ENCODE results near the gene CTU2. TPM values are rescaled to one million over a fixed set of nuclear protein-coding genes. Genes with fewer than 3 reads are reported as not detected.

Gene CTU2
- total and polyA plus RNA-seq, 9 of the 15 experiments (the other 6 are each of a cell fraction or from before 2014, with no cell fraction given): 1.3 to 105 (median 23.2) TPM

DNA sequence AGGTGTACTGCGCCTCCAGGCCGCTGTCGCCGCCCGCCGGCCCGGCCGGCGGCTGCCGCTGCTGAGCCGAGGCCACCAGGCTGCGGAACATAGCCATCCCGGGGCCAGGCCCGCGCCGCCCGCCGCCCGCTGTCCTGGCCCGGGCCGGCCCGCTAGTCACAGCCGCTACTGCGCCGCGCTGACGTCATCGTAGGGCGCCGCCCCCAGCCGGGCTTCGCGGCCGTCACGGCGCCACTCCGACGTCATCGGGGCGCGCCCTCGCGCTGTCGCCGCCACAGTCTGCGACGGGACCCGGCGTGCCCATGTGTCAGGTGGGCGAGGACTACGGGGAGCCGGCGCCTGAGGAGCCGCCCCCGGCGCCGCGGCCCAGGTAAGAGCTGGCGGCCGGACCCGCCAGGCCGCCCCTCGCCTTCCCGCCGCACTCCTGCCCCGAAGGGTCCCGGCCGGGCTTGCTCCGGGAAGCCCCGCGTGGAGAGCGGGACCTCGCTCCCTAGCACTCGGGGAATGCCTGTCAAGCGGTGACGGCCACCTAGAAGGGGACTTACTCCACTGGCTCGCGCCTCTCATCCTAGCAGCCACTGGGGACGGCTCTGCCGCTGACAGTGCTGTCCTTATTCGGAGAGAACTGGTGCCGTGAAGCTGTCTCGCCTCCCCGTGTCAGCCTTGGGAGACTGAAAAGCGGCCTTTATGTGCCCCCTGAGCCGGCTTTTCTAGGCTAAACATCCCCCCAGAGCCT, at the start of gene CTU2, which contains the start of gene RNF166 (continued):
- TF ChIP-seq SP1 (CRISPR knock-in tag; IDR thresholded peaks at IDR 0.05): peak; percentile 83
- TF ChIP-seq TBL1XR1 (IDR thresholded peaks at IDR 0.05; ENCODE audit: low read length in 2 of 2): peak in 1 of 2 experiments; percentile 99; a peak in 3 of 4 replicates
- TF ChIP-seq TCF7L2 (IDR thresholded peaks at IDR 0.05; ENCODE audit: low read depth, low read length): no peak
- TF ChIP-seq ZNF224 (CRISPR knock-in tag; IDR thresholded peaks at IDR 0.05): no peak
- TF ChIP-seq ZNF384 (IDR thresholded peaks at IDR 0.05; ENCODE audit: low read depth, low read length): 0 out of 2 replicates have a peak, but pooled peaks have one; percentile 11
- no peak for TF ChIP-seq ZNF23 (CRISPR knock-in tag; IDR thresholded peaks at IDR 0.05)
- TF ChIP-seq ZNF778 (CRISPR knock-in tag; IDR thresholded peaks at IDR 0.05): no peak
- no peak for TF ChIP-seq ZNF780A (CRISPR knock-in tag; IDR thresholded peaks at IDR 0.05)
- TF ChIP-seq ERF (CRISPR knock-in tag; IDR thresholded peaks at IDR 0.05): peak; percentile 92
- TF ChIP-seq PHB (CRISPR knock-in tag; IDR thresholded peaks at IDR 0.05): no peak
- no peak for TF ChIP-seq SIRT6 (IDR thresholded peaks at IDR 0.05; ENCODE audit: low read depth, low read length)
- TF ChIP-seq CXXC5 (CRISPR knock-in tag; IDR thresholded peaks at IDR 0.05): peak; percentile 100
- TF ChIP-seq VEZF1 (CRISPR knock-in tag; IDR thresholded peaks at IDR 0.05): peak; percentile 72; the same call in 1 of the 2 replicates
- no peak for TF ChIP-seq ZNF311 (CRISPR knock-in tag; IDR thresholded peaks at IDR 0.05)
- TF ChIP-seq ZNF695 (CRISPR knock-in tag; IDR thresholded peaks at IDR 0.05): no peak
- TF ChIP-seq CBX8 (IDR thresholded peaks at IDR 0.05; ENCODE audit: borderline replicate concordance, extremely low read depth, low read depth, low read length, poor library complexity, severe bottlenecking): no peak
- TF ChIP-seq ZNF3 (CRISPR knock-in tag; IDR thresholded peaks at IDR 0.05): no peak
- peak; percentile 100 for TF ChIP-seq TGIF2 (CRISPR knock-in tag; IDR thresholded peaks at IDR 0.05)
- TF ChIP-seq NR4A1 (CRISPR knock-in tag; IDR thresholded peaks at IDR 0.05): peak; percentile 73
- peak; percentile 64 for TF ChIP-seq NR4A1 (tag; IDR thresholded peaks at IDR 0.05)
- TF ChIP-seq ZNF444 (CRISPR knock-in tag; IDR thresholded peaks at IDR 0.05): no peak
- no peak for TF ChIP-seq ZFPM2 (CRISPR knock-in tag; IDR thresholded peaks at IDR 0.05)
- TF ChIP-seq TCF15 (CRISPR knock-in tag; IDR thresholded peaks at IDR 0.05): peak; percentile 46; the same call in 1 of the 2 replicates
- TF ChIP-seq MCM3 (IDR thresholded peaks at IDR 0.05): no peak
- no peak for TF ChIP-seq ZFP36 (IDR thresholded peaks at IDR 0.05; ENCODE audit: low read depth, low read length, partially characterized antibody)
- TF ChIP-seq BRF1 (IDR thresholded peaks at IDR 0.05; ENCODE audit: borderline replicate concordance, extremely low read depth, insufficient read length): no peak
- TF ChIP-seq SNRNP70 (optimal IDR thresholded peaks at IDR 0.05; ENCODE audit: low read depth, low read length): no peak
- peak; percentile 99 for TF ChIP-seq MYC (IDR thresholded peaks at IDR 0.05; ENCODE audit: low read depth, low read length)
- TF ChIP-seq MYC (CRISPR knock-in tag; IDR thresholded peaks at IDR 0.05; ENCODE audit: borderline replicate concordance, low read depth): no peak
- TF ChIP-seq ZNF408 (CRISPR knock-in tag; IDR thresholded peaks at IDR 0.05; ENCODE audit: low read depth): no peak
- TF ChIP-seq ZNF316 (IDR thresholded peaks at IDR 0.05): no peak
